Transverse colon (tissue), 4 donors: ENCODE results near the gene AREG. TPM values are rescaled to one million over a fixed set of nuclear protein-coding genes. Genes with fewer than 3 reads are reported as not detected.
"Not testable (repeated sequence)": the region's sequence is repeated elsewhere in the genome, so short reads cannot be mapped to it uniquely, and the experiment has no call there.

ENCODE experiments used
- DNase-seq: peaks from one replicate; pipeline ENCODE4 v3.0.0-alpha.2; 2019
- H3K27ac ChIP-seq, 4 donors: fragments of 200-600 bp; sonication (generic); 2 replicates each; pipeline ENCODE4 v1.5.1; 2016 to 2018; ENCODE audit warnings: inconsistent platforms in 4 of 4
- H3K27me3 ChIP-seq: fragments of 200-600 bp; sonication (generic); 2 replicates; pipeline ENCODE4 v1.5.1; 2017; ENCODE audit warnings: inconsistent platforms
- H3K36me3 ChIP-seq, 4 donors: fragments of 200-600 bp; sonication (generic); 2 replicates each; pipeline ENCODE4 v1.5.1; 2017 to 2019; ENCODE audit warnings: inconsistent platforms in 4 of 4
- H3K4me1 ChIP-seq, 4 donors: fragments of 200-600 bp; sonication (generic); 2 replicates each; pipeline ENCODE4 v1.5.1; 2017 to 2020; ENCODE audit warnings: inconsistent platforms in 4 of 4
- H3K4me3 ChIP-seq, 4 donors: fragments of 200-600 bp; sonication (generic); 1 replicate in 1 of 4; 2 replicates in 3 of 4; pipeline versions ENCODE4 v1.5.1 to v1.6.1; 2017 to 2019; ENCODE audit warnings: inconsistent platforms in 4 of 4
- H3K9me3 ChIP-seq, 2 donors: fragments of 200-600 bp; sonication (generic); 2 replicates each; pipeline ENCODE4 v1.5.1; 2017 to 2019; ENCODE audit warnings: inconsistent platforms in 2 of 2
- EP300 ChIP-seq: sonication (generic); formaldehyde crosslinking; IDR thresholded peaks from one replicate; pipeline ENCODE4 v1.6.1; 2017; ENCODE audit warnings: antibody characterized with exemption, low read depth
- POLR2A ChIP-seq: fragments of 450-650 bp; IDR thresholded peaks from one replicate; pipeline ENCODE4 v1.6.1; 2016; ENCODE audit warnings: antibody characterized with exemption, mild to moderate bottlenecking, moderate library complexity
- POLR2AphosphoS5 ChIP-seq, 3 donors: sonication (generic); formaldehyde crosslinking; IDR thresholded peaks; one replicate each; pipeline ENCODE4 v1.6.1; 2016; ENCODE audit warnings: antibody characterized with exemption in 3 of 3
- WGBS, 2 donors: methylation state at CpG; one replicate each; pipeline ENCODE4 v1.1.5; 2018; ENCODE audit warnings: low coverage in 1 of 2; 5-methylcytosine and 5-hydroxymethylcytosine counted together
- in situ Hi-C, 4 donors: fragments of 200-750 bp; cut with MboI; loops; one replicate each; pipeline versions ENCODE4 v1.15.0 to v1.15.1; 2017; ENCODE audit warnings: low sequenced_read_pairs in 3 of 4, low pct_ligation_motif_present in 1 of 4, low pct_unique_long_range_greater_than_20kb in 1 of 4
- intact Hi-C: fragments of 100-400 bp; cut with DNase I; formaldehyde crosslinking; loops from one replicate; pipeline ENCODE4 v1.15.1; 2023; ENCODE audit warnings: low total_unique reads
- total RNA-seq, 4 donors: library from RNA; depleted of rRNA; stranded (reverse); fragments of >200 nt; gene quantifications; one replicate each; pipeline ENCODE4 v1.1.0, GENCODE V29; 2016
- TF ChIP-seq, protein P1 (sequence below), 5 experiments: fragments of 200-600 bp in 3 of 5; fragments of 450-650 bp in 2 of 5; sonication (generic) in 3 of 5; IDR thresholded peaks; 1 replicate in 2 of 5; 2 replicates in 3 of 5; pipeline ENCODE4 v1.5.1; 2016 to 2017; ENCODE audit warnings: antibody characterized with exemption in 5 of 5, inconsistent platforms in 3 of 5, mild to moderate bottlenecking in 2 of 5, moderate library complexity in 1 of 5

AREG gene, protein sequence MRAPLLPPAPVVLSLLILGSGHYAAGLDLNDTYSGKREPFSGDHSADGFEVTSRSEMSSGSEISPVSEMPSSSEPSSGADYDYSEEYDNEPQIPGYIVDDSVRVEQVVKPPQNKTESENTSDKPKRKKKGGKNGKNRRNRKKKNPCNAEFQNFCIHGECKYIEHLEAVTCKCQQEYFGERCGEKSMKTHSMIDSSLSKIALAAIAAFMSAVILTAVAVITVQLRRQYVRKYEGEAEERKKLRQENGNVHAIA
- 10 to 100 TPM; 16.4 to 44.2 (median 27.1) TPM for total RNA-seq

DNA sequence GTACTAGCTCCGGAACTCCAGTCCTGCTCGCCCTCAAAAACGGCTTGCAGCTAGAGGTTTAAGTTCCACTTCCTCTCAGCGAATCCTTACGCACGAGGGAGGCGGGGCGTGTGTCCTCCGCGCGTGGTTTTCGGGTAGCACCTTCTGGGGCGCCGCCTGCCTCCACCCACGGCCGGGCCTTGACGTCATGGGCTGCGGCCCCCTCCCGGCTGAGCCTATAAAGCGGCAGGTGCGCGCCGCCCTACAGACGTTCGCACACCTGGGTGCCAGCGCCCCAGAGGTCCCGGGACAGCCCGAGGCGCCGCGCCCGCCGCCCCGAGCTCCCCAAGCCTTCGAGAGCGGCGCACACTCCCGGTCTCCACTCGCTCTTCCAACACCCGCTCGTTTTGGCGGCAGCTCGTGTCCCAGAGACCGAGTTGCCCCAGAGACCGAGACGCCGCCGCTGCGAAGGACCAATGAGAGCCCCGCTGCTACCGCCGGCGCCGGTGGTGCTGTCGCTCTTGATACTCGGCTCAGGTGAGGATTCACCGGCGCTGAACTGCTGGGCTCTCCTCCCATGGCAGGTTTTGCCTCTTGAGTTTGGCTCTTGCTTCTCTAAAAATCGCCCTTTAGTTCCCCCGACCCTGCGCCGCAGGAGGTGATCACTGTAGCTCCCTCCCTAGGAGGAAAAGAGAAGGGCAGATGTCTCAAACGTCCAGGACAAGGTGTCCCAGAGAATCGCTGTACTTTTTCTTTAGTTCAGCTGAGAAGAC, at the start of gene AREG:
AREG (plus strand) TSS at position 246 of the 752 bp plus-strand sequence; CDS start at position 456, 210 bp downstream.
- H3K4me1 ChIP-seq: peaks cover 0 to 8% (median 2%) of the 10 kb centered on the region in 4 donors
- H3K27ac ChIP-seq: peak within 1 kb of the TSS; percentile 84 to 91 (median 90)
- H3K9me3 ChIP-seq: no peaks in the 10 kb centered on the region
- H3K36me3 ChIP-seq: peaks cover 0 to 4% (median 0%) of the 10 kb centered on the region in 4 donors
- in situ Hi-C loops: no loop called here
- peak; percentile 94 for DNase-seq
- intact Hi-C loops: no loop called here
- peak; percentile 81 to 97 (median 94) for TF ChIP-seq POLR2AphosphoS5 (IDR thresholded peaks at IDR 0.05)
- TF ChIP-seq, protein P1, sequence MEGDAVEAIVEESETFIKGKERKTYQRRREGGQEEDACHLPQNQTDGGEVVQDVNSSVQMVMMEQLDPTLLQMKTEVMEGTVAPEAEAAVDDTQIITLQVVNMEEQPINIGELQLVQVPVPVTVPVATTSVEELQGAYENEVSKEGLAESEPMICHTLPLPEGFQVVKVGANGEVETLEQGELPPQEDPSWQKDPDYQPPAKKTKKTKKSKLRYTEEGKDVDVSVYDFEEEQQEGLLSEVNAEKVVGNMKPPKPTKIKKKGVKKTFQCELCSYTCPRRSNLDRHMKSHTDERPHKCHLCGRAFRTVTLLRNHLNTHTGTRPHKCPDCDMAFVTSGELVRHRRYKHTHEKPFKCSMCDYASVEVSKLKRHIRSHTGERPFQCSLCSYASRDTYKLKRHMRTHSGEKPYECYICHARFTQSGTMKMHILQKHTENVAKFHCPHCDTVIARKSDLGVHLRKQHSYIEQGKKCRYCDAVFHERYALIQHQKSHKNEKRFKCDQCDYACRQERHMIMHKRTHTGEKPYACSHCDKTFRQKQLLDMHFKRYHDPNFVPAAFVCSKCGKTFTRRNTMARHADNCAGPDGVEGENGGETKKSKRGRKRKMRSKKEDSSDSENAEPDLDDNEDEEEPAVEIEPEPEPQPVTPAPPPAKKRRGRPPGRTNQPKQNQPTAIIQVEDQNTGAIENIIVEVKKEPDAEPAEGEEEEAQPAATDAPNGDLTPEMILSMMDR (IDR thresholded peaks at IDR 0.05): peak; percentile 51 to 78 (median 63)
- TF ChIP-seq POLR2A: peak; percentile 94
- TF ChIP-seq EP300: peak; percentile 47
- H3K27me3 ChIP-seq: no peaks in the 10 kb centered on the region
- 1 to 11% methylated on average over 4 to 61 of the region's 64 CpGs for WGBS, 2 donors
- peak within 1 kb of the TSS; percentile 57 to 68 (median 63) for H3K4me3 ChIP-seq

DNA sequence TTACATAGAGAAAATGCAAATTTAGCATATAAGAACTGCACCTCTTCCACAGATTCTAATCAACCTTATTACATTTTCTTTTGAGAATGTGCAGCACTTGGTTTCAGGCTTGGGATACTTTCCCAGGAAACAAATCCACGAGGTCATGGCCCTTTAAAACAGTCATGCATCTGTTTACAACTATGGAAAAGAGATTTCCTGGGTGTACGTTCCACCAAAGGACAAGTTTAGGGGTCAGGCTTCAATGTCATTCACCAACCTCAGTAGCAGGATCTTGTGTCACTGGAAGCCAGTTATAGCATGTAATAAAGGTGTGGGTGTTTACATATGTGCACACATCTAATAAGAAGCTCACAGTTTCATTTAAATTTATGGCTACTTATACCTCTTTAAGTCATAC, 49.3 kb upstream of the AREG start:
- Histone ChIP-seq H3K4me3 (no peak overlapping the region), H3K9me3 (no peaks in the 10 kb centered on the region), H3K27me3 (no peaks in the 10 kb centered on the region), H3K36me3 (no peaks in the 10 kb centered on the region), H3K4me1 (peaks cover 0 to 19% (median 7%) of the 10 kb centered on the region in 4 donors), H3K27ac (peak overlapping the region; percentile 47 to 81 (median 70))
- intact Hi-C loops (no loop called here), in situ Hi-C loops (no loop called here)
- 10% methylated on average over 2 of the region's 2 CpGs; no CpG with 5 or more reads in 1 of the 2 donors for WGBS, 2 donors
- TF ChIP-seq POLR2A (no peak), POLR2AphosphoS5 (IDR thresholded peaks at IDR 0.05) (no peak), EP300 (no peak)
- TF ChIP-seq, protein P1 (IDR thresholded peaks at IDR 0.05): no peak
- DNase-seq: no peak

DNA sequence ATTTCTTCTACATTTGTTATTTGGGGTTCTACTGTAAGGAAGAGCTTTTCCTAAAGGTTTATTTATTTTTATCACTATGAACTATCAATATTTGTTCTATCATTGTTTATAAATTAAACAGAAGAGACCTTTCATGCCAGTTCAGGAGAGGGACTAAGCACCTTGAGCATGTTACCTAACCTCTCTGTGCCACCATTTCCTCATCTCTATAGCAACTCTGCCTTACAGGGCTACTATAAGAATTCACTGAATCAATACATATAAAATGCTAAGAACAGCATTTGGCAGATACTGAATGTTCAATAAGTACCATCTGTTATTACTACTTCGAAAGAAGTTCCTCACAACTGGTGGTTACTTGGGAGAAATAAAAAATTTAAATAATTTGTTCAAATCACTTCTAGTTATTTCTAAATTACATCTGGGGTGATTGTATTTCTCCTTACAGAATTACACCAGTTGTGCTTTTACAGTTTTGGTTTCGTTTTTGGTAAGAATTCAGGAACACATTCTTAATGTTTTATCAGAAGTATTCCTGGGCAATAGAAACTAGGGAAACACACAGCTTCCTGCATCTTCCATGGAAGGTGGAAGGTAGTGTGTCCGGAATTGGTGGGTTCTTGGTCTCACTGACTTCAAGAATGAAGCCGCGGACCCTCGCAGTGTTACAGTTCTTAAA, 47.0 kb upstream of the AREG start:
- WGBS, 2 donors: 41 to 60% methylated on average over 5 to 6 of the region's 6 CpGs
- Histone ChIP-seq H3K27ac (peak overlapping the region; percentile 42 to 57 (median 56)), H3K9me3 (no peaks in the 10 kb centered on the region), H3K4me3 (peak overlapping the region in 3 of 4 donors; percentile 18 to 44 (median 23)), H3K36me3 (no peaks in the 10 kb centered on the region), H3K4me1 (peaks cover 0 to 19% (median 7%) of the 10 kb centered on the region in 4 donors), H3K27me3 (no peaks in the 10 kb centered on the region)
- intact Hi-C loops: no loop called here
- TF ChIP-seq, protein P1 (IDR thresholded peaks at IDR 0.05): no peak
- no peak for TF ChIP-seq POLR2AphosphoS5 (IDR thresholded peaks at IDR 0.05)
- no peak for TF ChIP-seq POLR2A
- no peak for TF ChIP-seq EP300
- in situ Hi-C loops: no loop called here
- DNase-seq: no peak

DNA sequence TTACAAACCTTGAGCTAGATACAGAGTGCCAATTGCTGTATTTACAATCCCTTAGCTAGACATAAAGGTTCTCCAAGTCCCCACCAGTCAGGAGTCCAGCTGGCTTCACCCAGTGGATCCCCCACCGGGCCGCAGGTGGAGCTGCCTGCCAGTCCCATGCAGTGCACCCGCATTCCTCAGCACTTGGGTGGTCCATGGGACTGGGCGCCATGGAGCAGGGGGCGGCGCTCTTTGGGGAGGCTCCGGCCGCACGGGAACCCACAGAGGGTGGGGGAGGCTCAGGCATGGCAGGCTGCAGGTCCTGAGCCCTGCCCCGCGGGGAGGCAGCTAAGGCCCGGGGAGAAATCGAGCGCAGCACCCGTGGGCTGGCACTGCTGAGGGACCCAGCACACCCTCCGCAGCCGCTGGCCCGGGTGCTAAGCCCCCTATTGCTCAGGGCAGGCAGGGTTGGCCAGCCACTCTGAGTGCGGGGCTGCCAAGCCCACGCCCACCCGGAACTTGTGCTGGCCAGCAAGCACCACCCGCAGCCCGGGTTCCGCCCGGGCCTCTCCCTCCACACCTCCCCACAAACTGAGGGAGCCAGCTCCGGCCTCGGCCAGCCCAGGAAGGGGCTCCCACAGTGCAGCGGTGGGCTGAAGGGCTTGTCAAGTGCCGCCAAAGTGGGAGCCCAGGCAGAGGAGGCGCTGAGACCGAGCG, 45.9 kb upstream of the AREG start:
- H3K4me3 ChIP-seq, intact Hi-C loops, DNase-seq, H3K27ac ChIP-seq, H3K9me3 ChIP-seq, H3K36me3 ChIP-seq, H3K27me3 ChIP-seq, in situ Hi-C loops: not testable (repeated sequence)
- 98% methylated on average over 28 of the region's 32 CpGs; no CpG with 5 or more reads in 1 of the 2 donors for WGBS, 2 donors
- peaks cover 0 to 19% (median 7%) of the 10 kb centered on the region in 4 donors for H3K4me1 ChIP-seq
